Measurements from ENCODE around the gene TAPT1.
"Not testable (repeated sequence)": the region's sequence is repeated elsewhere in the genome, so short reads cannot be mapped to it uniquely, and the experiment has no call there.

TAPT1 gene

DNA sequence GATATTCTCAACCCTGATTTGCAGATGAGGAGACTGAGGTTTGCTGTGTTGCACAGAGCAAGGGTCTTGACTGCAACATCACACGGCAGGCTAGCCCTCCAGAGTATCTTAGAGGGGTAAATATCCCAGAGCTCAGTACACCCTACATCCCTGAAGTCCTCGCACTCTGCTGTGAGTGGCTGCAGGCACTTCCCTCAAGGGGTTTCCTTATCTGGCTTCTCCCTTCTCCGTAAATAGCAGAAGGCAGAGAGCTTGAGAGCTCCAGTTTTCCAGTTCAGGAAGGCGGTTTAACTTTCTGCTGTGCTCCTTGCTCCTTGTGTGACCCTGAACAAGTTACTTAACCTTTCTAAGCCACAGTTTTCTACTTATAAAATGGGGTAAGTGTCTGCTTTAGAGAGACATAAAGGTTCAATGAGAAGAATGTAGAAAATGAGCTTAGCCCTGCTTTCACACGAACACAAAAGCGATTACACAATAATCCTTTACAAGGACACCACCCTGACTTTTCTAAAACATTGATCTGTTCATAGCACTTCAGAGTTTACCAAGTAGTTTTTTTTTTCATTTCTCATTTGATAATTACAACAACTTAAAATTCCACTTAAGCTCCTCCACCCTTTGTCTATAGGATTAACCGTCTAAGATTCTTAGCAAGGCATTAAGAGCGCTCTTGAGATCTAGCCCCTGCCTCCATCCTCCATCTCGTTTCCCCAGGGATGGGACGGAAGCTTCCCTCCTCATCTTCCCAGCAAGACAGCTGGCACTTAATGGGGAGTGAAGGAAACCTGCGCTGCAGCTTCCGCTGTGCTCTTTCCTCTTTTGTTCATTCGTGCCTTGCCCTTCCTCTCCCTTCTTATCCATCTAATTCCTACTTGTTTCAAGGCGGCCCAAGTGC lies 68.4 kb downstream of the TAPT1 start:
- DNase-seq (ENCODE audit: low read depth), result no peak
- TF ChIP-seq, protein P1, sequence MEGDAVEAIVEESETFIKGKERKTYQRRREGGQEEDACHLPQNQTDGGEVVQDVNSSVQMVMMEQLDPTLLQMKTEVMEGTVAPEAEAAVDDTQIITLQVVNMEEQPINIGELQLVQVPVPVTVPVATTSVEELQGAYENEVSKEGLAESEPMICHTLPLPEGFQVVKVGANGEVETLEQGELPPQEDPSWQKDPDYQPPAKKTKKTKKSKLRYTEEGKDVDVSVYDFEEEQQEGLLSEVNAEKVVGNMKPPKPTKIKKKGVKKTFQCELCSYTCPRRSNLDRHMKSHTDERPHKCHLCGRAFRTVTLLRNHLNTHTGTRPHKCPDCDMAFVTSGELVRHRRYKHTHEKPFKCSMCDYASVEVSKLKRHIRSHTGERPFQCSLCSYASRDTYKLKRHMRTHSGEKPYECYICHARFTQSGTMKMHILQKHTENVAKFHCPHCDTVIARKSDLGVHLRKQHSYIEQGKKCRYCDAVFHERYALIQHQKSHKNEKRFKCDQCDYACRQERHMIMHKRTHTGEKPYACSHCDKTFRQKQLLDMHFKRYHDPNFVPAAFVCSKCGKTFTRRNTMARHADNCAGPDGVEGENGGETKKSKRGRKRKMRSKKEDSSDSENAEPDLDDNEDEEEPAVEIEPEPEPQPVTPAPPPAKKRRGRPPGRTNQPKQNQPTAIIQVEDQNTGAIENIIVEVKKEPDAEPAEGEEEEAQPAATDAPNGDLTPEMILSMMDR (IDR thresholded peaks at IDR 0.05; ENCODE audit: low read depth, low read length, missing control alignments), result no peak
- no peak overlapping the region for H3K4me3 ChIP-seq (ENCODE audit: low read depth, low read length)

DNA sequence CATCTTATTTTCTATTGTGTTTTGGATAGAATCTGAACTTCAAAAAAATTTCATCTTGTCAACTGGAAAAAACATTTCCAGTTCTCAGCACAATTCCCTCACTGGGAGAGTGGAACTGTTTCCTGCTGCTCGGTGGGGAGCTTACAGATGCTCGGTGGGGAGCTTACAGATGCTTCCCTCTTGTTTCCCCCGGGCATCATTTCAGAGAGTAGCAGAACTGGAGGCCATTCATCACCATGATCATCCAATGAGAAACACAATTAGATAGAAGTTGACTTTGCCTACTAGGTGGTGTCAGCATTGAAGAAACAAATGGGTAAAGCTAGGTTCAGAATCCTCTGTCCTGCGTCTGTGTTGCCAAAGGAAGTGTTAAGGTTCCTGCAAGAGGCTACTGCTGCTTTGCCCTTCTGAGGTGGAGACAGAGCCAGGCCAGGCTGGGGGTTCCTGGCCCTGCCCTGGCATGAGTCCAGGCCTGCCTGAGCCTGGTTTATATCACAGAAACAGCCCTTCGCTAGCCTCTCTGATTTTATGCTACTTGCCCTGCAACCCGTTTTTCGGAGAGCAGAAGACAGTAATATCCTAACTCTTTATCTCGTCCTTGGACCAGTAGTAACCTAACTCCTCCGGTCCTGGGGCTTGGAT lies 70.6 kb downstream of the TAPT1 start:
- DNase-seq (ENCODE audit: low read depth), result no peak
- TF ChIP-seq, protein P1 (IDR thresholded peaks at IDR 0.05; ENCODE audit: low read depth, low read length, missing control alignments), result no peak
- H3K4me3 ChIP-seq (ENCODE audit: low read depth, low read length), result no peak overlapping the region

DNA sequence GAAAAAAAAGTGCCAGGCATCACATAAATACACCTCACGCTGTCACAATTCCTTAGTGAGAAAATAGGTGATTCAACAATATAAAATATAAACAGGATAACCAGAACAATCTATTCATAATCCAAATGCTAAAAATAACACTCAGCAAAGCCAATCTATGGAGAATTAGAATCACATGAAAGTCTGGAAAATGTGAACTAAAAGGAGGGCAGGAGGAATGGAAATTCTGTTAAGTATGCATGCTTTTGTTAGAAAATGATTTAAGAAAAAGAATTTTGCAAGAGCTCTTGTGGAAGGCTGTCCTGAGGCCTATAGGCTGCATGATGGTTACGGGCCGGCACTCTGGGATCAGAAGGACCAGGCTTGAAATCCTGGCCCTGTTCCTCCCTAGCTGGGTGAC lies 71.8 kb downstream of the TAPT1 start:
- TF ChIP-seq, protein P1 (IDR thresholded peaks at IDR 0.05; ENCODE audit: low read depth, low read length, missing control alignments), result no peak
- DNase-seq (ENCODE audit: low read depth), result no peak
- no peak overlapping the region for H3K4me3 ChIP-seq (ENCODE audit: low read depth, low read length)

DNA sequence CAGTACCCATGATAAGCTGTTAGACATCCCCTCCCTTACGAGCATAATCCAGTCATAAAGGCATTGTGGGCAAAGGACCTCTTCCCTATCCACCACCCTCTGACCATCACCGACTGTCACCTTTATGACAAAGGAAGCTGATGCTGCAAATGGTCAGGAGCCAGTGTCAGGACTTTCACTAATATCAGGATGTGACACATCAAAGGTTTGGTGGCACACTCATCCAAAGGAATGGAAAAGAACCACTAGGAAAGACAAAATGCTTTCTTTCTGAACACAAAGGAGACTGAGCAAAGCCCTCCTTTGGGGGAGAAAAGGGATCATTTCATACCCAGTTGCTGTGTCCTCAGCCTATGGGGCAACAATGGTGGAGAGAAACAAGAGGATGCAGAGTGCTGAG lies 75.6 kb downstream of the TAPT1 start:
- TF ChIP-seq, protein P1 (IDR thresholded peaks at IDR 0.05; ENCODE audit: low read depth, low read length, missing control alignments), result no peak
- no peak for DNase-seq (ENCODE audit: low read depth)
- H3K4me3 ChIP-seq (ENCODE audit: low read depth, low read length), result no peak overlapping the region

DNA sequence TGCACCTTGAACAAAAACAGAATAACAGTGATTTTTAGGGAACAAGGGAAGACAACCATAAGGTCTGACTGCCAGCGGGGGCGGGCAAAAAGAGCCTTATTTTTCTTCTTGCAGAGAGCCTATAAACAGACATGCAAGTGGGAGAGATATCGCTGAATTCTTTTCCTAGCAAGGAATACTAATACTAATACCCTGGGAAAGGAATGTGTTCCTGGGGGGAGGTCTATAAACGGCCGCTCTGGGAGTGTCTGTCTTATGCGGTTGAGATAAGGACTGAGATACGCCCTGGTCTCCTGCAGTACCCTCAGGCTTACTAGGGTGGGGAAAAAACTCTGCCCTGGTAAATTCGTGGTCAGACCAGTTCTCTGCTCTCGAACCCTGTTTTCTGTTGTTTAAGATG lies 81.4 kb downstream of the TAPT1 start:
- H3K4me3 ChIP-seq (ENCODE audit: low read depth, low read length); DNase-seq (ENCODE audit: low read depth): not testable (repeated sequence)

DNA sequence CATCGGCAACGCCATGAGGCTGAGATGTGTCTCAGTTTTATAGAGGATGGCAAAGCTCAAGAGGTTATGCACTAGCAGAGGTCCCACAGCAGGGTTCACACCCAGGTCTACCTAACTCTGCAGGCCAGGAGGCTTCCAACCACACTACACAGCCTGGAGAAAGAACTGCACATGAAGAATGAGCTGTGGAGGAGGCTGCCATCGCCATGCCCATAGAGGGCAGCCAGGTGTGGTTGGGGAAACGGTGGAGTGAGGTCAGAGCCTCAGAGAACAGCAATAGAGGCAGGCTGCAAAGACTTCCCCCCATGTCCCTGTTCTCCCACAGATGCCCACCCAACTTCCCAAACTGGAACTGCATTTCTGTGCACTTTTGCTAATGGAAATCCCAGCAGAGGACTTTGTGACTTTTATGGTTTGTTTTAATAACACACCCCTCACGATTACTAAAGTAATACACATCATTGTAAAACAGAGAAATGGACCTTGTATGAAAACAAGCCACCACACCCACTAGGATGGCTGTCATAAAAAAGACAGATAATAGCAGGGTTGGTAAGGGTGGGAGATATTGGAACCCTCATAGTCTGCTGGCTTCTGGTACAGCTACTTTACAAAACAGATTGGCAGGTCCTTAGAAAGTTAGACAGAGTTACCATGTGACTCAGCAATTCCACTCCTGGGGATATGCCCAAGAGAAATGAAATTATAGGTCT lies 83.5 kb downstream of the TAPT1 start:
- no peak overlapping the region for H3K4me3 ChIP-seq (ENCODE audit: low read depth, low read length)
- no peak for DNase-seq (ENCODE audit: low read depth)
- TF ChIP-seq, protein P1 (IDR thresholded peaks at IDR 0.05; ENCODE audit: low read depth, low read length, missing control alignments), result no peak

DNA sequence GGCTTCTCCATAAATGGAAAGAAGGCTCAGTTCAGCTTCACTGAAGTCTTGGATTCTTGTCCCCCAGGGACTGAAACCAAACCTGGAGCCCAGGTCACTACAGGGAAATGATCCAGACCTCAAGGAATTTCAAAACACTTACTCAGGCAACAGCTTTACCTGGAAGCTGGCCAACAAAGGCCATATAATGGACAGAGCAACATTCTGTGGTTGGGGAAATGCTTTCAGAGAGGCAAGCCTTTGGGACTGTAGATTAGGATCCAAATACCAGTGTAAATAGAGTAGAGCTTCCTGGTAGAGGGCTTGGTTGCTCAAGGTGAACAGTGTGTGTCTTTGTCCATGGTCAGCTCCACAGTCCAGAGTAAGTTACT lies 85.4 kb downstream of the TAPT1 start:
- no peak for DNase-seq (ENCODE audit: low read depth)
- TF ChIP-seq, protein P1 (IDR thresholded peaks at IDR 0.05; ENCODE audit: low read depth, low read length, missing control alignments), result no peak
- no peak overlapping the region for H3K4me3 ChIP-seq (ENCODE audit: low read depth, low read length)

Data from GM12864 (cell line).